HepG2 (cell line): ENCODE measurements around the gene TESK1. TPM values are rescaled to one million over a fixed set of nuclear protein-coding genes. Genes with fewer than 3 reads are reported as not detected.

Source experiments
- AHDC1 ChIP-seq: sonication (generic); formaldehyde crosslinking; IDR thresholded peaks from 2 replicates; pipeline ENCODE4 v1.5.1; 2020; ENCODE audit warnings: mild to moderate bottlenecking, missing genetic modification reagents, borderline replicate concordance
- CEBPB ChIP-seq: IDR thresholded peaks from 2 replicates; pipeline ENCODE4 v1.6.1; 2011; ENCODE audit warnings: low read depth, low read length, improper control_type of control experiment, borderline replicate concordance
- NR1H2 ChIP-seq: sonication (generic); formaldehyde crosslinking; IDR thresholded peaks from 2 replicates; pipeline ENCODE4 v1.8.1; 2022; ENCODE audit warnings: low read depth, missing genetic modification reagents, borderline replicate concordance
- NR2F2 ChIP-seq: IDR thresholded peaks from 2 replicates; pipeline ENCODE4 v1.6.1; 2012; ENCODE audit warnings: low read depth, inconsistent platforms, borderline replicate concordance
- PCBP1 ChIP-seq: fragments of 200-400 bp; formaldehyde crosslinking; IDR thresholded peaks from 2 replicates; pipeline ENCODE4 v1.6.1; 2017; ENCODE audit warnings: mild to moderate bottlenecking, low read depth, low read length, borderline replicate concordance
- SAP130 ChIP-seq: IDR thresholded peaks from 2 replicates; pipeline ENCODE4 v1.6.1; 2016; ENCODE audit warnings: low read depth
- ZBTB25 ChIP-seq: IDR thresholded peaks from 2 replicates; pipeline ENCODE4 v1.6.1; 2018; ENCODE audit warnings: missing genetic modification reagents
- ZFP82 ChIP-seq: sonication (generic); formaldehyde crosslinking; IDR thresholded peaks from 2 replicates; pipeline ENCODE4 v1.5.1; 2020; ENCODE audit warnings: mild to moderate bottlenecking, missing genetic modification reagents, borderline replicate concordance
- ZNF24 ChIP-seq: fragments of 450-650 bp; IDR thresholded peaks from 2 replicates; pipeline ENCODE4 v1.6.1; 2017; ENCODE audit warnings: antibody characterized with exemption, mild to moderate bottlenecking
- ZNF281 ChIP-seq: sonication (generic); formaldehyde crosslinking; IDR thresholded peaks from 2 replicates; pipeline ENCODE4 v1.4.0; 2020; ENCODE audit warnings: missing genetic modification reagents, borderline replicate concordance
- ZNF350 ChIP-seq: sonication (generic); formaldehyde crosslinking; IDR thresholded peaks from 2 replicates; pipeline ENCODE4 v1.4.0; 2020; ENCODE audit warnings: mild to moderate bottlenecking, low read depth, missing genetic modification reagents, borderline replicate concordance
- ZNF557 ChIP-seq: sonication (generic); formaldehyde crosslinking; IDR thresholded peaks from 2 replicates; pipeline ENCODE4 v1.4.0; 2020; ENCODE audit warnings: missing genetic modification reagents
- polyA plus RNA-seq, 8 experiments: library from polyadenylated mRNA; depleted of rRNA in 3 of 8; stranded (reverse) in 7 of 8; unstranded in 1 of 8; fragments of >200 nt; fragmentation: Illumina TruSeq in 4 of 8; extraction: Trizol in 4 of 8; gene quantifications; 2 replicates each; pipeline versions ENCODE4 v1.2.1 to v1.2.3, GENCODE V29; 2011 to 2016; ENCODE audit warnings: low read depth in 4 of 8, missing spikeins in 1 of 8, mixed read lengths in 1 of 8; ENCODE audit not compliant: insufficient read depth in 1 of 8
- total RNA-seq, 5 experiments: library from RNA; depleted of rRNA; stranded (reverse); fragments of >200 nt; fragmentation: Illumina TruSeq; extraction: Trizol; gene quantifications; 2 replicates each; pipeline ENCODE4 v1.2.3, GENCODE V29; 2016; ENCODE audit warnings: low read depth in 1 of 5
- TF ChIP-seq, protein P1 (sequence below): IDR thresholded peaks from 2 replicates; pipeline ENCODE4 v1.6.1; 2016; ENCODE audit warnings: low read depth
- TF ChIP-seq, protein P2 (sequence below): sonication (generic); formaldehyde crosslinking; IDR thresholded peaks from 2 replicates; pipeline ENCODE4 v1.5.0; 2020; ENCODE audit warnings: mild to moderate bottlenecking, missing genetic modification reagents

Gene TESK1
- total and polyA plus RNA-seq, 2 of the 13 experiments (the other 11 are each of a cell fraction or from before 2014, with no cell fraction given), result 7.3 to 13.6 TPM

DNA sequence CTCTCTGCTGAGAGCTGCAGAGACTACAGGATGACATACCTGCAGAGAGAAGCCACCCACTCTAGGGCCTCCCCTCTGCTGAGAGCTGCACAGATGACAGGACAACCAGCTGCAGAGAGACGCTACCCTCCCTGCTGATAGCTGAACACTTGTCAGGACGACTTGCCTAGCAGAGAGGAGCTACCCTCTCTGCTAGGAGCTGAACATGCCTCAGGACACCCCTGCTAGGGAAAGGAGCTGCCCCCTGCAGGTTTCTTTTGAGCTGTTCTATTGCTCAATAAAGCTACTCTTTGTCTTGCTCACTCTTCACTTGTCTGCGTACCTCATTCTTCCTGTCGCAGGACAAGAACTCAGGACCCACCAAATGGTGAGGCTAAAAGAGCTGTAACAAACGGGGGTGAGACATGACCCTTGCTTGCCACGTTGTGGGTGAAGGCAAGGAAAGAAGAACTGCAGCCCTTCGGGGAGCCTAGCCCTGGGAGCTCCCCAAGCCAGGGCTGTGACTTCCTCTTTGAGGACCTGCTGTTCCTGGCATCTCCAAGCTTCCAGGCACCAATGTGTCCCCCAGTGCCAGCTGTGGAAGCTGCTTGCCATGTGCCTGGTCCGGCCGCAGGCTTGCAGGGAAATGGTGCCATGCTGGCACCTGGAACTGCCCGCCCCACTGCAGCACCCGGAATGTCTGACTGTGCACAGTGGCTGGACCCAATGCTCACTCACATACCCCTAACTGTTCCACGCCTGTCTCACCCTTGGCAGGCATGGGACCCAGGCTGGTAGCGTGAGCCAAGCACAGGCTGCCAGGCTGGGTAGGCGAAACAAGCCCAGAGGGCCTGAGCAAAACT is 5.1 kb upstream of the TESK1 start (continued):
- TF ChIP-seq, protein P1, sequence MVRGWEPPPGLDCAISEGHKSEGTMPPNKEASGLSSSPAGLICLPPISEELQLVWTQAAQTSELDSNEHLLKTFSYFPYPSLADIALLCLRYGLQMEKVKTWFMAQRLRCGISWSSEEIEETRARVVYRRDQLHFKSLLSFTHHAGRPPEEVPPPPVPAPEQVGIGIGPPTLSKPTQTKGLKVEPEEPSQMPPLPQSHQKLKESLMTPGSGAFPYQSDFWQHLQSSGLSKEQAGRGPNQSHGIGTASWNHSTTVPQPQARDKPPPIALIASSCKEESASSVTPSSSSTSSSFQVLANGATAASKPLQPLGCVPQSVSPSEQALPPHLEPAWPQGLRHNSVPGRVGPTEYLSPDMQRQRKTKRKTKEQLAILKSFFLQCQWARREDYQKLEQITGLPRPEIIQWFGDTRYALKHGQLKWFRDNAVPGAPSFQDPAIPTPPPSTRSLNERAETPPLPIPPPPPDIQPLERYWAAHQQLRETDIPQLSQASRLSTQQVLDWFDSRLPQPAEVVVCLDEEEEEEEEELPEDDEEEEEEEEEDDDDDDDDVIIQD (CRISPR knock-in tag), result no peak
- no peak for TF ChIP-seq ZFP82
- no peak for TF ChIP-seq ZNF557 (CRISPR knock-in tag)
- no peak for TF ChIP-seq ZBTB25 (CRISPR knock-in tag)
- TF ChIP-seq, protein P2, sequence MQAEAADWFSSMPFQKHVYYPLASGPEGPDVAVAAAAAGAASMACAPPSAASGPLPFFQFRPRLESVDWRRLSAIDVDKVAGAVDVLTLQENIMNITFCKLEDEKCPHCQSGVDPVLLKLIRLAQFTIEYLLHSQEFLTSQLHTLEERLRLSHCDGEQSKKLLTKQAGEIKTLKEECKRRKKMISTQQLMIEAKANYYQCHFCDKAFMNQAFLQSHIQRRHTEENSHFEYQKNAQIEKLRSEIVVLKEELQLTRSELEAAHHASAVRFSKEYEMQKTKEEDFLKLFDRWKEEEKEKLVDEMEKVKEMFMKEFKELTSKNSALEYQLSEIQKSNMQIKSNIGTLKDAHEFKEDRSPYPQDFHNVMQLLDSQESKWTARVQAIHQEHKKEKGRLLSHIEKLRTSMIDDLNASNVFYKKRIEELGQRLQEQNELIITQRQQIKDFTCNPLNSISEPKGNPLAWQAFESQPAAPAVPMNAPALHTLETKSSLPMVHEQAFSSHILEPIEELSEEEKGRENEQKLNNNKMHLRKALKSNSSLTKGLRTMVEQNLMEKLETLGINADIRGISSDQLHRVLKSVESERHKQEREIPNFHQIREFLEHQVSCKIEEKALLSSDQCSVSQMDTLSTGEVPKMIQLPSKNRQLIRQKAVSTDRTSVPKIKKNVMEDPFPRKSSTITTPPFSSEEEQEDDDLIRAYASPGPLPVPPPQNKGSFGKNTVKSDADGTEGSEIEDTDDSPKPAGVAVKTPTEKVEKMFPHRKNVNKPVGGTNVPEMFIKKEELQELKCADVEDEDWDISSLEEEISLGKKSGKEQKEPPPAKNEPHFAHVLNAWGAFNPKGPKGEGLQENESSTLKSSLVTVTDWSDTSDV (CRISPR knock-in tag), result 0 out of 2 replicates have a peak, but pooled peaks have one; percentile 49
- TF ChIP-seq PCBP1, result no peak
- no peak for TF ChIP-seq NR2F2
- TF ChIP-seq ZNF24, result no peak
- TF ChIP-seq SAP130 (CRISPR knock-in tag), result no peak
- TF ChIP-seq ZNF281 (CRISPR knock-in tag), result no peak
- TF ChIP-seq CEBPB, result peak; percentile 73
- TF ChIP-seq ZNF350 (CRISPR knock-in tag), result peak; percentile 42; the same call in 1 of the 2 replicates
- no peak for TF ChIP-seq NR1H2 (CRISPR knock-in tag)
- no peak for TF ChIP-seq AHDC1 (CRISPR knock-in tag)
